Testis (tissue), 3 donors: ENCODE data around the gene PON2. TPM values are rescaled to one million over a fixed set of nuclear protein-coding genes. Genes with fewer than 3 reads are reported as not detected.

Experiments used
- DNase-seq: peaks from one replicate; pipeline ENCODE4 v3.0.0-alpha.2; 2019
- H3K27ac ChIP-seq, 2 donors: fragments of 200-600 bp; sonication (generic); one replicate each; pipeline ENCODE4 v1.5.1; 2019
- H3K27me3 ChIP-seq: fragments of 200-600 bp; sonication (generic); one replicate; pipeline ENCODE4 v1.5.1; 2019
- H3K36me3 ChIP-seq: fragments of 200-600 bp; sonication (generic); one replicate; pipeline ENCODE4 v1.5.1; 2017; ENCODE audit warnings: low read depth; ENCODE audit errors: missing control alignments
- H3K4me1 ChIP-seq: fragments of 200-600 bp; sonication (generic); one replicate; pipeline ENCODE4 v1.5.1; 2019
- H3K4me3 ChIP-seq, 2 donors: fragments of 200-600 bp; sonication (generic); one replicate each; pipeline ENCODE4 v1.5.1; 2017 to 2019
- H3K9me3 ChIP-seq: fragments of 200-600 bp; sonication (generic); one replicate; pipeline ENCODE4 v1.5.1; 2017
- POLR2A ChIP-seq: fragments of 450-650 bp; IDR thresholded peaks from one replicate; pipeline ENCODE4 v1.6.1; 2017; ENCODE audit warnings: antibody characterized with exemption, mild to moderate bottlenecking, moderate library complexity
- WGBS, 2 donors: methylation state at CpG; one replicate each; pipeline ENCODE4 v1.1.5; 2018; 5-methylcytosine and 5-hydroxymethylcytosine counted together
- intact Hi-C: fragments of 100-400 bp; cut with DNase I; formaldehyde crosslinking; loops from one replicate; pipeline ENCODE4 v1.15.1; 2023; ENCODE audit warnings: low total_unique reads
- polyA plus RNA-seq: library from polyadenylated mRNA; stranded (reverse); fragments of 350-450 nt; fragmentation: Illumina TruSeq; extraction: RNeasy Lipid Tissue Mini Kit (QIAGEN cat#74804); gene quantifications from one replicate; pipeline ENCODE4 v1.2.3, GENCODE V29; 2014; ENCODE audit warnings: low read depth, low replicate concordance; ENCODE audit not compliant: insufficient read depth
- total RNA-seq, 2 donors: library from RNA; depleted of rRNA; stranded (reverse); fragments of >200 nt; gene quantifications; one replicate each; pipeline ENCODE4 v1.2.3, GENCODE V29; 2016
- TF ChIP-seq, protein P1 (sequence below), 3 experiments: fragments of 450-650 bp in 2 of 3; fragments of 200-600 bp in 1 of 3; sonication (generic) in 1 of 3; IDR thresholded peaks; one replicate each; pipeline ENCODE4 v1.5.1; 2016 to 2019; ENCODE audit warnings: antibody characterized with exemption in 3 of 3, mild to moderate bottlenecking in 2 of 3, moderate library complexity in 1 of 3

The PON2 gene
- total and polyA plus RNA-seq, 3 donors from 2014 or later = 53.4 to 138 (median 108) TPM

DNA sequence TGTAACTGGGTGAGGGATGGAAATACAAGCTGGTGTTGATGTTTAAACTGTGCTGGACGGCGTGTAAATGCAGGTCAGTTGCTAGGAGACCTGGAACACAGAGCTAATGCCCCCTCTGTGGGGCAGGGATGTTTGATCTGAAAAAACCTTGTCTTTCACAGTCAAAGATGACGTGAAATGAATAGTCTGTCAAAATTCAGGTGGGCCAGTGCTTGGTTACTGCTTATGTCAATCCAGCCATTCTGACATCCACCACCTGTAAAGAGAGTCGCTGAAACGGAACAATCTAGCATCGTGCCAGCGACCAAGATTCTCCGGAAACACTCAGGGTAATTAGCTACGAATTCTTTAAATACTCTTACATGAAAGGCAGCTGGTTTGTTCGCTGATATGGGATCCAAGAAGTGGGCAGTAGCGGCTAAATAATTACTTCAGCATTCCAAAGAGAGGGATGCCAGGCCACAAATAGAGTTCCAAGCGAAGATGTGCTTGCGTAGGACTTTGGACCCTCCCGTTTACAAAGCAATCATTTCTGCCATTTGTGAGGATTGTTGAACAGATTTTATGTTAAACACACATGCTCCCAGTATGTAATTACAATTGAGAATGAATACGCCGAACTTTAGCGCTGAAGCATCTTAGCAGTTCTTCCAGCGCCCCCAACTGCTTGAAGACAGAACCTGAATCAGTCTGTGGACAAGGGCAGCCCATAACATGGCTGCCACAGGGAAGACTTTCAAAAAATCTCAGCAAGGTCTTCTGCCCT is 43.6 kb upstream of the PON2 start:
- DNase-seq = peak; percentile 75
- Histone ChIP-seq H3K9me3 (no peaks in the 10 kb centered on the region), H3K27ac (no peak overlapping the region), H3K4me1 (no peaks in the 10 kb centered on the region), H3K4me3 (peak overlapping the region in 1 of 2 donors; percentile 9), H3K36me3 (no peaks in the 10 kb centered on the region), H3K27me3 (no peaks in the 10 kb centered on the region)
- TF ChIP-seq, protein P1, sequence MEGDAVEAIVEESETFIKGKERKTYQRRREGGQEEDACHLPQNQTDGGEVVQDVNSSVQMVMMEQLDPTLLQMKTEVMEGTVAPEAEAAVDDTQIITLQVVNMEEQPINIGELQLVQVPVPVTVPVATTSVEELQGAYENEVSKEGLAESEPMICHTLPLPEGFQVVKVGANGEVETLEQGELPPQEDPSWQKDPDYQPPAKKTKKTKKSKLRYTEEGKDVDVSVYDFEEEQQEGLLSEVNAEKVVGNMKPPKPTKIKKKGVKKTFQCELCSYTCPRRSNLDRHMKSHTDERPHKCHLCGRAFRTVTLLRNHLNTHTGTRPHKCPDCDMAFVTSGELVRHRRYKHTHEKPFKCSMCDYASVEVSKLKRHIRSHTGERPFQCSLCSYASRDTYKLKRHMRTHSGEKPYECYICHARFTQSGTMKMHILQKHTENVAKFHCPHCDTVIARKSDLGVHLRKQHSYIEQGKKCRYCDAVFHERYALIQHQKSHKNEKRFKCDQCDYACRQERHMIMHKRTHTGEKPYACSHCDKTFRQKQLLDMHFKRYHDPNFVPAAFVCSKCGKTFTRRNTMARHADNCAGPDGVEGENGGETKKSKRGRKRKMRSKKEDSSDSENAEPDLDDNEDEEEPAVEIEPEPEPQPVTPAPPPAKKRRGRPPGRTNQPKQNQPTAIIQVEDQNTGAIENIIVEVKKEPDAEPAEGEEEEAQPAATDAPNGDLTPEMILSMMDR (IDR thresholded peaks at IDR 0.05) = peak in 2 of 3 experiments; percentile 7 to 14
- TF ChIP-seq POLR2A = no peak
- intact Hi-C loops = no loop called here
- WGBS, 2 donors = 16 to 21% methylated on average over 18 of the region's 18 CpGs

DNA sequence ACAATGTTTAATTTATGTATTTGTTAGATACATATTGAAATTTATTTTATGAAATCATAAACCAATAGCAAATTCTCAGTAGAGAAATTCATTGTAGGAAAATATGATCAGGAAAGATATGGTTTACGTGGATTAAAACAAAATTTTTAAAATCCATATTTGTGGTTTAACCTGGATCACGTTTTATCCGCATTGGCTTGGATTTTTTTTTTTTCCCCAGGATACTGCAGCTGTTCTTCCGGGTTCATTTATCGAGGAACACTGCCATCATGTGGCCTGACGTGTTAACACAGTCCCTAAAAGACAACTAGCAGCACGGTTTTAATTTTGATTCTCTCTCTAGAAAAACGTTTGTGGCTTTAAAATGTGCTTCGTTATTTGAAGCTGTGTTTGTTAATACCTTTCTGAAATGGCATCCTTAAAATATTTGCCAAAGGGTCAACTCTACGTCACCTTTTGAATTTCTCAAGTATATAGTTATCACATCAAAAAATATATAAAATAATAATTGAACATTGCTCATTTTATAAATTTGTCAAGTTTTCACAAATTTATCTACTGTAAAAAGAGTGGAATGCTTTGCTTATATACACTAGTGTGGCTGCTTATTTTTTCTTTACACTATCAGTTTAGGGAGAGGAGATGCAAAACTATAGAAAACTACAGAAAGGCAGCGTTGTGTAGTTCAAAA is 42.2 kb upstream of the PON2 start:
- H3K4me1 ChIP-seq = no peaks in the 10 kb centered on the region
- H3K27ac ChIP-seq = no peak overlapping the region
- intact Hi-C loops = no loop called here
- no peak overlapping the region for H3K4me3 ChIP-seq
- DNase-seq = peak; percentile 90
- no peaks in the 10 kb centered on the region for H3K9me3 ChIP-seq
- 12 to 13% methylated on average over 11 of the region's 11 CpGs for WGBS, 2 donors
- no peaks in the 10 kb centered on the region for H3K36me3 ChIP-seq
- H3K27me3 ChIP-seq = no peaks in the 10 kb centered on the region
- TF ChIP-seq, protein P1 (IDR thresholded peaks at IDR 0.05) = peak; percentile 67 to 86 (median 76)
- TF ChIP-seq POLR2A = no peak

DNA sequence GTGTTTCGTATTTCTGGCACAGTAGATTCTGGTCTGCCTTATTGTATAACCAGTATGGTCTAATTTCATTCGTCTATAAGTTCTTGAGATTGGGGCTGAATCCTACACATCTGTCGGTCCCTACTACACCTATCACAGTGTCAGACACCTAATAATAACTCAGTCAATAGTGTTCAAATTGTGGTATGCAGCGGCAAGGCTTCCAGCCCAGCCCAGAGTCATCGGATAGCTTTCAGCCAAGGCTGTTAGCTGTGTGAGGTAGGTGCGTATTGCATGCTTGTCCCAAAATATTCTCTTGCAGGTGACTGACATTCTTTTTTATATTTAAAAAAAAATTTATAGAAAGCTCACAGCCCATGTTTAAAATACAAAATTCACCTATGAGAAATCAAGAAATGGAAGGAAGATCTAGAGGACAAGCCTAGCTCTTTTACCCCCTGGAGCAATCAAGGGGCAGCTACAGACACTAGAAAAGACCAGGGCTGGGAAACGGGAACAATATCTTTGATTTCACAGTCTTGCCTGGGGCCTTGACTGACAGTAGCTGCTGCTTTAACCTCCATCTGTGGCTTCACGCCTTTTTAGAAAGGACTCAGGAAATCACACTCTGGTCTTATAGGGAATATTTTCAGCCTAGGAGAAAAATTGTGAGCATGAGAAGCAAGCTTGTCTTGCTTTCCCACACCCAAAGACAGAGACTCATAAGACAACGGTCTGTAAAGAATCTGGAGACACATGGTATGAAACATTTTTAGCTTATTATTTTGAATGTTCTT is 41.4 kb upstream of the PON2 start:
- TF ChIP-seq POLR2A = no peak
- TF ChIP-seq, protein P1 (IDR thresholded peaks at IDR 0.05) = no peak
- Histone ChIP-seq H3K27ac (no peak overlapping the region), H3K27me3 (no peaks in the 10 kb centered on the region), H3K4me1 (no peaks in the 10 kb centered on the region), H3K4me3 (no peak overlapping the region), H3K36me3 (no peaks in the 10 kb centered on the region), H3K9me3 (no peaks in the 10 kb centered on the region)
- DNase-seq = no peak
- 88 to 89% methylated on average over 9 of the region's 9 CpGs for WGBS, 2 donors
- intact Hi-C loops = no loop called here

DNA sequence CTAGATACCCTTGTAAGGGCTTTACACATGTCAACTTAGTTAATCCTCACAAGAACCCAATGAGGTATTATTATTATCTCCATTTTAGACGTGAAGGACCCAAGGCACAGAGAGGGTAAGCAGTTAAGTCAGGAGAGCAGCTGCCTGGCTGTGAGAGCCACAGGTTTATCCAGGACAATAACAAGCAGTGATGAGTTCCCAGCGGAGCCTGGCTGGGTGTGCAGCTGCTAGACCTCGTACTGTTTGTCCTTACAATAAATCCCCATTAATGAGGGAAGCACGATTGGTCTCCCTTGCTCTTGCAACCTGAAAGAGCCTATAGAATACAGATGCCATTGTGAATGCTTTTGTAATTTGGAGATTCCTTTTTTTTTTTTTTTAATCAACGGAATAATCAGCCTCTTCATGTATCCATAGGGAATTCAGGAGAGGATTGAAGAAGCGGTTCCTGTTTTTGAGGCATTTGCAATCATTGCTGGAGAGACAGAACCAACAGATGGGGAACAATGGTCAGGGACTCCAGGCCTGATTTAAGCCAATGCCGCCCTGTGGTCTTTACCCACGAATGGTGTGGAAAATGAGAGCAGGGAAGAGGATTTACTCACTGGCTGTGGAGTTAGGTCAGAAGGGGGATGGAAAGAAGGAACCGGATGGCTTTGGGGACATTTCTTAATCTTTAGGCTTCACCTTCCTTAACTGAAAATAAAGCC is 38.6 kb upstream of the PON2 start:
- no peaks in the 10 kb centered on the region for H3K27me3 ChIP-seq
- intact Hi-C loops = no loop called here
- no peaks in the 10 kb centered on the region for H3K36me3 ChIP-seq
- no peaks in the 10 kb centered on the region for H3K9me3 ChIP-seq
- no peak overlapping the region for H3K4me3 ChIP-seq
- no peak for DNase-seq
- WGBS, 2 donors = 74 to 83% methylated on average over 9 of the region's 9 CpGs
- no peaks in the 10 kb centered on the region for H3K4me1 ChIP-seq
- no peak overlapping the region for H3K27ac ChIP-seq
- no peak for TF ChIP-seq POLR2A
- TF ChIP-seq, protein P1 (IDR thresholded peaks at IDR 0.05) = no peak
